H1 (cell line): ENCODE results near the gene MAP2K7. TPM values are rescaled to one million over a fixed set of nuclear protein-coding genes. Genes with fewer than 3 reads are reported as not detected.

Experiments
- CTCF ChIA-PET: fragments of 300-600 bp; sonication (Branson Sonifier 250); formaldehyde crosslinking; loops from one replicate; lab custom pipeline; 2021; ENCODE audit not compliant: partially characterized antibody; lab: Charles Lee
- POLR2A ChIA-PET: fragments of 300-600 bp; sonication (Branson Sonifier 250); formaldehyde crosslinking; loops from one replicate; lab custom pipeline; 2021; ENCODE audit warnings: inconsistent platforms; ENCODE audit not compliant: partially characterized antibody; lab: Charles Lee
- DNase-seq, 2 experiments: peaks; one replicate each; pipeline versions ENCODE4 v3.0.0 to v3.0.0-alpha.2; 2010 to 2022; ENCODE audit warnings: low spot score in 2 of 2, low read depth in 1 of 2, mixed read lengths in 1 of 2
- FAIRE-seq: peaks from 2 replicates; lab custom pipeline; 2011; peaks lifted over from hg19 to GRCh38; lab: Jason Lieb, UNC
- H2AFZ ChIP-seq: 2 replicates; pipeline ENCODE4 v1.8.1; 2012; ENCODE audit warnings: low read length, inconsistent platforms
- H2AK5ac ChIP-seq: 2 replicates; pipeline ENCODE4 v1.6.1; 2013; ENCODE audit warnings: low read depth, low read length
- H2BK120ac ChIP-seq: replicated peaks from 2 replicates; pipeline ENCODE3; 2013; ENCODE audit warnings: low read depth, low read length, inconsistent platforms
- H2BK12ac ChIP-seq: 2 replicates; pipeline ENCODE4 v1.6.1; 2013; ENCODE audit warnings: low read depth, low read length
- H2BK15ac ChIP-seq: 2 replicates; pipeline ENCODE4 v1.6.1; 2013; ENCODE audit warnings: low read length
- H2BK20ac ChIP-seq: 2 replicates; pipeline ENCODE4 v1.6.1; 2013; ENCODE audit warnings: low read length
- H2BK5ac ChIP-seq: 2 replicates; pipeline ENCODE4 v1.6.1; 2013; ENCODE audit warnings: low read depth, low read length
- H3K14ac ChIP-seq: 2 replicates; pipeline ENCODE4 v1.6.1; 2013; ENCODE audit warnings: inconsistent platforms; ENCODE audit not compliant: insufficient read length
- H3K18ac ChIP-seq: 2 replicates; pipeline ENCODE4 v1.6.1; 2013; ENCODE audit warnings: low read length; ENCODE audit errors: extremely low read depth
- H3K23ac ChIP-seq: 2 replicates; pipeline ENCODE4 v1.6.1; 2013; ENCODE audit warnings: inconsistent platforms; ENCODE audit not compliant: insufficient read length
- H3K23me2 ChIP-seq: 2 replicates; pipeline ENCODE4 v1.6.1; 2013; ENCODE audit warnings: low read depth, low read length
- H3K27ac ChIP-seq: 2 replicates; pipeline ENCODE4 v1.6.1; 2011; ENCODE audit warnings: low read depth, low read length, inconsistent platforms
- H3K27me3 ChIP-seq, 4 experiments: replicated peaks in 1 of 4; 1 replicate in 1 of 4; 2 replicates in 3 of 4; pipeline versions ENCODE4 v1.6.1 to v1.8.1; 2011 to 2013; ENCODE audit warnings: low read length in 3 of 4, mild to moderate bottlenecking in 3 of 4, inconsistent platforms in 2 of 4, mixed read lengths in 2 of 4, moderate library complexity in 1 of 4; ENCODE audit not compliant: control insufficient read depth in 3 of 4, insufficient read depth in 3 of 4; ENCODE audit errors: extremely low read depth in 1 of 4
- H3K36me3 ChIP-seq, 4 experiments: 2 replicates each; pipeline versions ENCODE4 v1.6.1 to v1.8.1; 2011 to 2013; ENCODE audit warnings: mild to moderate bottlenecking in 4 of 4, low read length in 3 of 4, moderate library complexity in 2 of 4, control low read depth in 1 of 4, inconsistent platforms in 1 of 4; ENCODE audit not compliant: insufficient read depth in 4 of 4, control insufficient read depth in 2 of 4
- H3K4ac ChIP-seq: replicated peaks from 2 replicates; pipeline ENCODE3; 2013; ENCODE audit warnings: low read length, low read depth, mixed read lengths, inconsistent platforms; ENCODE audit not compliant: insufficient read length
- H3K4me1 ChIP-seq, 4 experiments: replicated peaks in 1 of 4; 1 replicate in 1 of 4; 2 replicates in 3 of 4; pipeline versions ENCODE4 v1.6.1 to v1.8.1; 2011 to 2013; ENCODE audit warnings: low read length in 3 of 4, inconsistent platforms in 2 of 4, mixed read lengths in 1 of 4; ENCODE audit not compliant: insufficient read depth in 4 of 4, control insufficient read depth in 3 of 4
- H3K4me2 ChIP-seq, 2 experiments: 2 replicates each; pipeline versions ENCODE4 v1.6.1 to v1.8.1; 2011 to 2013; ENCODE audit warnings: low read depth in 2 of 2, low read length in 2 of 2, control low read depth in 1 of 2, inconsistent platforms in 1 of 2, mild to moderate bottlenecking in 1 of 2; ENCODE audit not compliant: insufficient read depth in 1 of 2
- H3K4me3 ChIP-seq, 4 experiments: fragments of 200-600, 300-600 bp in 1 of 4; sonication (generic), shearing (Covaris generic), sonication (Bioruptor Twin) in 1 of 4; 2 replicates each; pipeline versions ENCODE4 v1.5.1 to v1.8.1; 2011 to 2016; ENCODE audit warnings: low read length in 4 of 4, low read depth in 3 of 4, control low read depth in 2 of 4, inconsistent platforms in 2 of 4, mild to moderate bottlenecking in 2 of 4, mixed read lengths in 1 of 4, moderate library complexity in 1 of 4; ENCODE audit not compliant: insufficient read depth in 2 of 4; ENCODE audit errors: extremely low read depth in 1 of 4
- H3K56ac ChIP-seq: replicated peaks from 2 replicates; pipeline ENCODE3; 2013; ENCODE audit warnings: low read depth, mild to moderate bottlenecking, mixed read lengths, low read length, inconsistent platforms; ENCODE audit not compliant: insufficient read length
- H3K79me1 ChIP-seq: 2 replicates; pipeline ENCODE4 v1.6.1; 2013; ENCODE audit warnings: low read depth, low read length, control low read depth
- H3K79me2 ChIP-seq, 2 experiments: 2 replicates each; pipeline versions ENCODE4 v1.6.1 to v1.8.1; 2012 to 2013; ENCODE audit warnings: low read length in 2 of 2, mild to moderate bottlenecking in 2 of 2, inconsistent platforms in 1 of 2; ENCODE audit not compliant: insufficient read depth in 2 of 2, control insufficient read depth in 1 of 2
- H3K9ac ChIP-seq, 4 experiments: replicated peaks in 1 of 4; 1 replicate in 1 of 4; 2 replicates in 3 of 4; pipeline versions ENCODE4 v1.6.1 to v1.8.1; 2011 to 2013; ENCODE audit warnings: low read depth in 3 of 4, low read length in 3 of 4, control low read depth in 2 of 4, mild to moderate bottlenecking in 2 of 4, moderate library complexity in 2 of 4, inconsistent platforms in 1 of 4; ENCODE audit errors: extremely low read depth in 1 of 4
- H3K9me3 ChIP-seq, 2 experiments: 2 replicates each; pipeline versions ENCODE4 v1.6.1 to v1.8.1; 2012 to 2013; ENCODE audit warnings: mild to moderate bottlenecking in 2 of 2, moderate library complexity in 2 of 2, control low read depth in 1 of 2, inconsistent platforms in 1 of 2, low read depth in 1 of 2, low read length in 1 of 2, mixed read lengths in 1 of 2; ENCODE audit not compliant: insufficient read depth in 2 of 2
- H4K20me1 ChIP-seq, 2 experiments: replicated peaks in 1 of 2; 2 replicates each; pipeline versions ENCODE3 to v1.8.1; 2011 to 2013; ENCODE audit warnings: inconsistent platforms in 2 of 2, low read length in 2 of 2, mild to moderate bottlenecking in 1 of 2; ENCODE audit not compliant: insufficient read depth in 2 of 2, control insufficient read depth in 1 of 2
- H4K5ac ChIP-seq: 2 replicates; pipeline ENCODE4 v1.6.1; 2013; ENCODE audit warnings: low read length, low read depth, mixed read lengths, inconsistent platforms; ENCODE audit not compliant: insufficient read length
- H4K8ac ChIP-seq: 2 replicates; pipeline ENCODE4 v1.8.0; 2013; ENCODE audit warnings: mild to moderate bottlenecking, moderate library complexity, low read length, inconsistent platforms; ENCODE audit not compliant: insufficient read depth; ENCODE audit errors: extremely low read depth
- H4K91ac ChIP-seq: replicated peaks from 2 replicates; pipeline ENCODE3; 2013; ENCODE audit warnings: low read length, mixed read lengths, inconsistent platforms; ENCODE audit not compliant: insufficient read length
- CTCF ChIP-seq, 3 experiments: IDR thresholded peaks; 1 replicate in 2 of 3; 2 replicates in 1 of 3; pipeline versions ENCODE4 v1.5.1 to v1.6.1; 2011; ENCODE audit warnings: low read length in 3 of 3, mild to moderate bottlenecking in 3 of 3, inconsistent platforms in 2 of 3, low read depth in 1 of 3, moderate library complexity in 1 of 3; ENCODE audit not compliant: insufficient read depth in 1 of 3; ENCODE audit errors: control extremely low read depth in 1 of 3
- TCF12 ChIP-seq: IDR thresholded peaks from 2 replicates; pipeline ENCODE4 v1.6.1; 2011; ENCODE audit warnings: low read depth, mild to moderate bottlenecking, low read length
- WGBS, 2 experiments: shearing (Covaris generic) in 1 of 2; methylation state at CpG; one replicate each; pipeline versions ENCODE4 v1.1.6 to v1.1.7; 2013 to 2015; ENCODE audit warnings: low lambda C conversion rate in 2 of 2, mixed read lengths in 2 of 2, inconsistent platforms in 1 of 2, low coverage in 1 of 2, missing lambda C conversion rate in 1 of 2; ENCODE audit not compliant: insufficient replicate concordance in 2 of 2, insufficient coverage in 1 of 2, insufficient read length in 1 of 2; ENCODE audit errors: extremely low coverage in 1 of 2, missing lambda C conversion rate in 1 of 2; 5-methylcytosine and 5-hydroxymethylcytosine counted together
- polyA plus RNA-seq, 7 experiments: library from polyadenylated mRNA; depleted of rRNA in 3 of 7; stranded (reverse) in 5 of 7; unstranded in 2 of 7; fragments of >200 nt in 5 of 7; fragments of 200-250 nt in 2 of 7; gene quantifications; 1 replicate in 5 of 7; 2 replicates in 1 of 7; 4 replicates in 1 of 7; pipeline versions ENCODE4 v1.2.1 to v1.2.3, GENCODE V29; 2011 to 2013; ENCODE audit warnings: missing spikeins in 2 of 7, mixed read lengths in 2 of 7
- total RNA-seq: library from RNA; stranded (reverse); fragmentation: NEBNext Ultra II Directional; extraction: Animal tissue kit (Norgen Biotek cat#: 25700); gene quantifications from 2 replicates; pipeline ENCODE4 v1.2.1, GENCODE V29; 2021

The MAP2K7 gene
- total and polyA plus RNA-seq, 2 of the 8 experiments (the other 6 are each of a cell fraction or from before 2014, with no cell fraction given): 8.9 to 38.3 TPM

GRCh38 chr19:7894612-7895309, 8.9 kb upstream of the MAP2K7 start:
- POLR2A ChIA-PET: interaction anchor here (0.6 to 1.6 kb wide), 3 partner anchors 9 to 23 kb away, joined by 3 to 4 read pairs (median 4); partner anchors contain the start of gene MAP2K7
- TF ChIP-seq CTCF (IDR thresholded peaks at IDR 0.05; ENCODE audit: control extremely low read depth in 1 of 3, insufficient read depth in 1 of 3, low read depth in 1 of 3, low read length in 3 of 3) (peak in 1 of 3 experiments; percentile 14; a peak in 1 of 4 replicates), TCF12 (no peak)

More at GRCh38 chr19:7894612-7895309, 8.9 kb upstream of the MAP2K7 start:
- Histone ChIP-seq H3K79me2 (no peaks in the 10 kb centered on the region), H4K5ac (no peak overlapping the region), H3K9ac (no peak overlapping the region), H2BK12ac (no peak overlapping the region), H3K79me1 (no peaks in the 10 kb centered on the region), H3K4me2 (no peak overlapping the region), H3K27me3 (no peaks in the 10 kb centered on the region; a peak in 1 of 7 replicates), H3K56ac (no peak overlapping the region), H2BK20ac (no peak overlapping the region), H3K14ac (no peak overlapping the region), H3K4ac (no peak overlapping the region), H3K23ac (no peak overlapping the region), H4K8ac (no peak overlapping the region), H3K27ac (no peak overlapping the region), H3K4me3 (no peak overlapping the region), H4K20me1 (peaks cover 0 to 3% of the 10 kb centered on the region in 2 experiments), H2BK15ac (no peak overlapping the region), H2AK5ac (0 out of 2 replicates have a peak overlapping the region, but pooled peaks have one; percentile 24), H3K4me1 (peaks cover 0 to 4% (median 0%) of the 10 kb centered on the region in 4 experiments; a peak in 2 of 7 replicates), H3K23me2 (no peaks in the 10 kb centered on the region), H2AFZ (no peak overlapping the region), H2BK5ac (no peak overlapping the region), H3K9me3 (no peaks in the 10 kb centered on the region), H3K18ac (no peak overlapping the region), H3K36me3 (no peaks in the 10 kb centered on the region), H2BK120ac (no peak overlapping the region), H4K91ac (no peak overlapping the region)
- 81% methylated on average over 14 of the region's 18 CpGs; no CpG with 5 or more reads in 1 of the 2 experiments for WGBS, 2 experiments
- FAIRE-seq: no peak
- DNase-seq: no peak
- CTCF ChIA-PET: interaction anchor here (1.0 to 2.0 kb wide), 2 partner anchors 26 to 42 kb away, joined by 4 to 6 read pairs; no protein-coding TSS in a partner anchor
